Mesendoderm (in vitro differentiated cells): ENCODE measurements around the gene MROH8.
A peak's percentile ranks its signal among the peaks of the same experiment; 100 is the strongest.

Experiments used
- DNase-seq: peaks from one replicate; pipeline ENCODE4 v3.0.0; 2013
- H2AK5ac ChIP-seq: 2 replicates; pipeline ENCODE4 v1.6.1; 2013; ENCODE audit warnings: low read length, inconsistent platforms
- H2BK120ac ChIP-seq: 2 replicates; pipeline ENCODE4 v1.6.1; 2013; ENCODE audit warnings: low read depth, mild to moderate bottlenecking, low read length, moderate library complexity, mixed read lengths
- H2BK15ac ChIP-seq: replicated peaks from 2 replicates; pipeline ENCODE4 v1.6.1; 2013; ENCODE audit warnings: low read depth, mild to moderate bottlenecking, moderate library complexity
- H2BK5ac ChIP-seq: 2 replicates; pipeline ENCODE4 v1.6.1; 2013; ENCODE audit warnings: low read length, inconsistent platforms
- H3K18ac ChIP-seq: 2 replicates; pipeline ENCODE4 v1.6.1; 2013; ENCODE audit warnings: mild to moderate bottlenecking, low read length, mixed read lengths
- H3K23ac ChIP-seq: one replicate; pipeline ENCODE4 v1.6.1; 2013; ENCODE audit warnings: low read length
- H3K27ac ChIP-seq: 2 replicates; pipeline ENCODE4 v1.5.1; 2013; ENCODE audit warnings: low read depth, mild to moderate bottlenecking, inconsistent platforms, low read length, moderate library complexity
- H3K27me3 ChIP-seq: 2 replicates; pipeline ENCODE4 v1.6.1; 2013; ENCODE audit warnings: low read length, control low read depth, mild to moderate bottlenecking, inconsistent platforms; ENCODE audit not compliant: insufficient read depth, poor library complexity
- H3K36me3 ChIP-seq: 2 replicates; pipeline ENCODE4 v1.6.1; 2013; ENCODE audit warnings: low read length, inconsistent platforms; ENCODE audit not compliant: control insufficient read depth, insufficient read depth
- H3K4ac ChIP-seq: one replicate; pipeline ENCODE4 v1.6.1; 2013; ENCODE audit warnings: low read depth, mild to moderate bottlenecking, low read length, moderate library complexity
- H3K4me1 ChIP-seq: 2 replicates; pipeline ENCODE4 v1.6.1; 2013; ENCODE audit warnings: low read depth, low read length, inconsistent platforms; ENCODE audit not compliant: control insufficient read depth
- H3K4me2 ChIP-seq: 2 replicates; pipeline ENCODE4 v1.6.1; 2013; ENCODE audit warnings: low read length
- H3K4me3 ChIP-seq: 2 replicates; pipeline ENCODE4 v1.5.1; 2013; ENCODE audit warnings: mild to moderate bottlenecking, low read length
- H3K56ac ChIP-seq: one replicate; pipeline ENCODE4 v1.6.1; 2013; ENCODE audit warnings: low read length
- H3K79me1 ChIP-seq: 2 replicates; pipeline ENCODE4 v1.6.1; 2013; ENCODE audit warnings: low read length, inconsistent platforms
- H3K79me2 ChIP-seq: 2 replicates; pipeline ENCODE4 v1.6.1; 2013; ENCODE audit warnings: mild to moderate bottlenecking, low read length; ENCODE audit not compliant: control insufficient read depth, insufficient read depth
- H3K9ac ChIP-seq: 2 replicates; pipeline ENCODE4 v1.6.1; 2013; ENCODE audit warnings: low read length, inconsistent platforms
- H4K5ac ChIP-seq: one replicate; pipeline ENCODE4 v1.6.1; 2013; ENCODE audit warnings: low read length
- H4K8ac ChIP-seq: one replicate; pipeline ENCODE4 v1.6.1; 2013; ENCODE audit warnings: low read depth, mild to moderate bottlenecking, control low read depth, low read length, moderate library complexity
- WGBS: extraction: QIAGEN DNeasy Blood & Tissue Kit; methylation state at CpG from one replicate; pipeline ENCODE4 v1.1.7; 2013; ENCODE audit warnings: low lambda C conversion rate, missing lambda C conversion rate; ENCODE audit not compliant: insufficient coverage; ENCODE audit errors: extremely low coverage; 5-methylcytosine and 5-hydroxymethylcytosine counted together

MROH8 gene

DNA sequence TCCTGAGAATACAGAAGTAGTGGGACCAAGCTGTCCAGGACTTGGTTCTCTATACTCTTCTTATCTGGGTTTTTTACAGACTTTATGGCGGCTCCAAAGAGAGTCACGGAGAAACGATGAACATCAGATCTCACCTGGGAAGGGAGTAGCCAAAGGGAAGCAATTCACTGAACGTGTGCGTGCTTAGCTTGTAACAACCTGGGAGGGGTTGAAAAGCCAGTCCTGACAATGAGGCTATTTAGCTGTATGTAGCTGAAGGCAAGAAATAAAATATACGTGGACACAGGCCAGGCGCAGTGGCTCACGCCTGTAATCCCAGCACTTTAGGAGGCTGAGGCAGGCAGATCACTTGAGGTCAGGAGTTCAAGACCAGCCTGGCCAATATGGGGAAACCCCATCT lies 65.3 kb downstream of the MROH8 start:
- H3K79me2 ChIP-seq, result no peaks in the 10 kb centered on the region
- no peaks in the 10 kb centered on the region for H3K79me1 ChIP-seq
- no peak overlapping the region for H3K9ac ChIP-seq
- H3K4me1 ChIP-seq, result no peaks in the 10 kb centered on the region
- no peak overlapping the region for H2AK5ac ChIP-seq
- no peaks in the 10 kb centered on the region for H3K27me3 ChIP-seq
- H3K23ac ChIP-seq, result no peak overlapping the region
- H2BK5ac ChIP-seq, result no peak overlapping the region
- no peak overlapping the region for H2BK15ac ChIP-seq
- no peak overlapping the region for H4K8ac ChIP-seq
- H3K27ac ChIP-seq, result no peak overlapping the region
- no peak for DNase-seq
- no CpG with 5 or more reads among the region's 8 CpGs for WGBS
- no peak overlapping the region for H3K4me3 ChIP-seq
- H2BK120ac ChIP-seq, result no peak overlapping the region
- no peak overlapping the region for H3K4ac ChIP-seq
- no peak overlapping the region for H3K56ac ChIP-seq
- H3K18ac ChIP-seq, result no peak overlapping the region
- H3K36me3 ChIP-seq, result no peaks in the 10 kb centered on the region
- H3K4me2 ChIP-seq, result no peak overlapping the region
- no peak overlapping the region for H4K5ac ChIP-seq

DNA sequence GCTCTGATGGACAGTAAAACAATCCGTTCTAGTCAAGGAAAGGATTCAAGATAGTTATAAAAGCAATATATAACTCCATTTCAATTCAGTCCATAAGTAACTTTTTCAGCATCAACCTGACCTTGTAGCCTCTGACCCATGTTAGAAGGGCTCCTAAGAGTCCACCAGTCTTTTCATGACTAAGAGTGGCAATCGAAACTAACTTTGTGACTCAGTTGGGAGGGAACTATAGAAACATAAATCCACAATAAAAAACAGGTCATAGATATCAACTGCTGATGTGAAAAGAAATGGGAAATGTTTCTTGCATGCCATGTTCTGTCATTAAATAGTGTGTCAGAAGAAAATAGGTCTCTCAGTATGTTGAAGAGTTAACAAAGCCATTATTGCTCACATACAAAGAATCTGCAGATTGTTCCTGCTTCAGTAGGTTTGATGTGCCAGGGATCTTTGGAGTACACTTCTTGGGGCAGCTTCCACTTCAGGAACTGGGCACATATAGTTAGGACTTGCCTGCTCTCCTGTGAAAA lies 67.4 kb downstream of the MROH8 start:
- H3K18ac ChIP-seq, result no peak overlapping the region
- no peak overlapping the region for H3K4me2 ChIP-seq
- DNase-seq, result no peak
- H3K27ac ChIP-seq, result no peak overlapping the region
- no peak overlapping the region for H4K8ac ChIP-seq
- H3K79me1 ChIP-seq, result no peaks in the 10 kb centered on the region
- H3K4me1 ChIP-seq, result no peaks in the 10 kb centered on the region
- H3K4me3 ChIP-seq, result no peak overlapping the region
- H2BK15ac ChIP-seq, result no peak overlapping the region
- no peak overlapping the region for H3K4ac ChIP-seq
- no peak overlapping the region for H4K5ac ChIP-seq
- H3K23ac ChIP-seq, result no peak overlapping the region
- no peaks in the 10 kb centered on the region for H3K36me3 ChIP-seq
- WGBS, result no CpG with 5 or more reads among the region's 2 CpGs
- no peaks in the 10 kb centered on the region for H3K79me2 ChIP-seq
- H2AK5ac ChIP-seq, result no peak overlapping the region
- H3K56ac ChIP-seq, result no peak overlapping the region
- H2BK5ac ChIP-seq, result no peak overlapping the region
- no peak overlapping the region for H3K9ac ChIP-seq
- no peak overlapping the region for H2BK120ac ChIP-seq
- no peaks in the 10 kb centered on the region for H3K27me3 ChIP-seq

DNA sequence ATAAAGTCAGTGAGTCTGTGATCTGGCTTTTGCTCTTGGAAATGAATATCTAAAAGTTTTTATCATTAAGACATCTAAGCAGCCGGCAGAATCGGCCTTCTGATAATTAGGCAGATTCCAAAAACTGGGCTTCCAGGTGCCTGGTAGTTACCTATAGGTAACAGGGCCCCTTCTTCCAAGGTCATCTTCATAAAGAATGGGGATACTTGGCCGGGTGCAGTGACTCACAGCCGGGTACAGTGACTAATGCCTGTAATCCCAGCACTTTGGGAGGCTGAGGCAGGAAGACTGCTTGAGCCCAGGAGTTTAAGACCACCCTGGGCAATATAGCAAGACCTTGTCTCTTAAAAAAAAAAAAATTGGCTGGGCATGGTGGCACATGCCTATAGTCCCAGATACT lies 70.7 kb downstream of the MROH8 start:
- H2AK5ac ChIP-seq, result no peak overlapping the region
- no peak overlapping the region for H3K18ac ChIP-seq
- H2BK15ac ChIP-seq, result no peak overlapping the region
- H3K56ac ChIP-seq, result no peak overlapping the region
- no peak overlapping the region for H4K5ac ChIP-seq
- no peak overlapping the region for H3K4ac ChIP-seq
- H4K8ac ChIP-seq, result no peak overlapping the region
- no peaks in the 10 kb centered on the region for H3K79me1 ChIP-seq
- no peak overlapping the region for H2BK5ac ChIP-seq
- H3K4me3 ChIP-seq, result no peak overlapping the region
- H3K23ac ChIP-seq, result no peak overlapping the region
- H2BK120ac ChIP-seq, result no peak overlapping the region
- H3K4me2 ChIP-seq, result no peak overlapping the region
- no peaks in the 10 kb centered on the region for H3K27me3 ChIP-seq
- WGBS, result no CpG with 5 or more reads among the region's 4 CpGs
- DNase-seq, result no peak
- H3K79me2 ChIP-seq, result no peaks in the 10 kb centered on the region
- H3K9ac ChIP-seq, result no peak overlapping the region
- no peaks in the 10 kb centered on the region for H3K4me1 ChIP-seq
- no peak overlapping the region for H3K27ac ChIP-seq
- no peaks in the 10 kb centered on the region for H3K36me3 ChIP-seq

DNA sequence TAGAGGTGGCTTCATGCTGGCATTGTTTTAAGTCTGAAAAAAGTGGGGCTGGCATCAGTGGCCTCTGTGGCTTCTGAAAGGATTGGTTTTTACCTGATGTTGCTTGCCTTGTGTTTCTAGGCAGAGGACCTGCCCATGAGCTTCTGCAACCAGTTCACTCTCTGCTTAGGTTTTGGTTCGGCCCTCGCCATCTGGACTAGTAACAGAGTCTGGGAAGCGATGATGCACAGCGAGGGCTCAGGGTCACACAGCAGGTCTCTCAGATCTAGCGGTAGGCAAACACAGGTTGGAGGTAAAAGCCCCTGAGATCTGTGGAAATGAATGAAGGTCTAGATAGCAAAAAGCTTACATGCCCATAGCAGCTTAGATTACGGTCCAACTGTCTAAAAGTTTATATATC lies 76.8 kb downstream of the MROH8 start:
- H2BK15ac ChIP-seq, result no peak overlapping the region
- no peak overlapping the region for H3K56ac ChIP-seq
- H3K27me3 ChIP-seq, result no peaks in the 10 kb centered on the region
- no peak overlapping the region for H3K4ac ChIP-seq
- no peak overlapping the region for H2BK5ac ChIP-seq
- no peaks in the 10 kb centered on the region for H3K79me1 ChIP-seq
- H3K23ac ChIP-seq, result no peak overlapping the region
- DNase-seq, result no peak
- no peak overlapping the region for H2BK120ac ChIP-seq
- no CpG with 5 or more reads among the region's 6 CpGs for WGBS
- no peak overlapping the region for H3K18ac ChIP-seq
- no peak overlapping the region for H3K4me2 ChIP-seq
- no peaks in the 10 kb centered on the region for H3K36me3 ChIP-seq
- H3K4me1 ChIP-seq, result no peaks in the 10 kb centered on the region
- H4K5ac ChIP-seq, result no peak overlapping the region
- H3K27ac ChIP-seq, result no peak overlapping the region
- H4K8ac ChIP-seq, result no peak overlapping the region
- no peaks in the 10 kb centered on the region for H3K79me2 ChIP-seq
- H3K4me3 ChIP-seq, result no peak overlapping the region
- H3K9ac ChIP-seq, result no peak overlapping the region
- no peak overlapping the region for H2AK5ac ChIP-seq

DNA sequence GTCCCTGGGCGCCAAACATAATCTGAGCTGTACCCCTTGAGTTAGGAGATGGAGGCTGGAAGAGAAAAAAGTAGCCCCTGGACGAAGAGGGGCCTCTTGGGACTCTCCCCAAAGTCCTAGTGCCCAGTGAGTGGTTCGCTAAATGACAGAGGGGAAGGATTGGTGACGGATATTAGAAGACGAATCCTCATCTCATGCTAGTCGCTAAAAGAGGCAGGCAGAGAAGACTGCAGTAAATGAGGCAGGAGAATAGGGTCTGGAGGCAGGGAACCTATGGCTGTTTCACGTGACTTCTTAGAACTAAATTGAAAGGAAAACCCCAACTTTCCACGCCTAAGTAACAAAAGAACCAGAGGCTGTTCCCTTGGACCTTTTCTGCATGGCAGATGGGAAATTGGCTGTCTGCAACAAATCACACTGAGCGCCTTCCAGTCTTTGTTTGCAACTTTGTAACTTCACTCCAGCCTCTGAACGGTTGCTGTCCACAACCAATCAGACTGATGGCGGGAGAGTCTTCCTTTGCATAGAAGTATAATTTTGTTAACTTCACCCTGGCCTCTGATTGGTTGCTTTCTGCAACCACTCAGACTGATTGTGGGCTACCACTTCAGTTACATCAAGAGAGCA lies 82.8 kb downstream of the MROH8 start:
- H3K4ac ChIP-seq, result peak overlapping the region; percentile 41
- peak overlapping the region; percentile 57 for H3K18ac ChIP-seq
- H3K4me2 ChIP-seq, result peak overlapping the region; percentile 26
- no peak overlapping the region for H3K4me3 ChIP-seq
- H3K27me3 ChIP-seq, result no peaks in the 10 kb centered on the region
- H3K79me2 ChIP-seq, result peaks cover 2% of the 10 kb centered on the region
- H2BK120ac ChIP-seq, result no peak overlapping the region
- no peak overlapping the region for H2BK5ac ChIP-seq
- H3K56ac ChIP-seq, result peak overlapping the region; percentile 95
- H2BK15ac ChIP-seq, result no peak overlapping the region
- peak overlapping the region; percentile 31 for H4K8ac ChIP-seq
- DNase-seq, result no peak
- peak overlapping the region; percentile 35 for H4K5ac ChIP-seq
- peaks cover 7% of the 10 kb centered on the region for H3K4me1 ChIP-seq
- no CpG with 5 or more reads among the region's 11 CpGs for WGBS
- H3K27ac ChIP-seq, result no peak overlapping the region
- H3K36me3 ChIP-seq, result no peaks in the 10 kb centered on the region
- H3K9ac ChIP-seq, result peak overlapping the region; percentile 63
- no peak overlapping the region for H3K23ac ChIP-seq
- H2AK5ac ChIP-seq, result no peak overlapping the region
- H3K79me1 ChIP-seq, result peaks cover 6% of the 10 kb centered on the region
